Activated CD4-positive, CD25-positive, alpha-beta regulatory T cell treated with anti-CD3 and anti-CD28 coated beads, Interleukin-2, amount 50 U/mL, for 24 hours (primary cell): ENCODE data around the gene SMPD3.
A peak's percentile ranks its signal among the peaks of the same experiment; 100 is the strongest.
"Not testable (repeated sequence)": the region's sequence is repeated elsewhere in the genome, so short reads cannot be mapped to it uniquely, and the experiment has no call there.

ENCODE experiments used
- ATAC-seq, 2 donors: fragments of 150-1000 bp; cut with Tn5 transposase; one replicate each; pipeline ENCODE4 v1.10.0; 2021; ENCODE audit warnings: mild to moderate bottlenecking in 1 of 2, moderate library complexity in 1 of 2

SMPD3 gene

GRCh38 chr16:68448360-68448970 lies at the start of gene SMPD3:
TSS of gene SMPD3 (minus strand) at chr16:68448508. CDS start at chr16:68372181, 76,327 bp downstream.
- ATAC-seq = peak; percentile 98 to 99

- ATAC-seq = no peak
These were observed 48.4 kb upstream of the SMPD3 start for GRCh38 chr16:68496689-68497088.

GRCh38 chr16:68494261-68494660 lies 46.0 kb upstream of the SMPD3 start:
- not testable (repeated sequence) for ATAC-seq

- no peak for ATAC-seq
These were observed 45.2 kb upstream of the SMPD3 start for GRCh38 chr16:68493412-68494070.

- ATAC-seq = no peak
These were observed 44.5 kb upstream of the SMPD3 start for GRCh38 chr16:68492543-68493411.

GRCh38 chr16:68492151-68492542 lies 43.8 kb upstream of the SMPD3 start:
- ATAC-seq = no peak

- ATAC-seq = no peak
These were observed 43.3 kb upstream of the SMPD3 start for GRCh38 chr16:68491576-68491950.

- ATAC-seq = no peak
These were observed 42.7 kb upstream of the SMPD3 start for GRCh38 chr16:68490829-68491575.

GRCh38 chr16:68490358-68490757 lies 42.0 kb upstream of the SMPD3 start:
- no peak for ATAC-seq

GRCh38 chr16:68488554-68488953 lies 40.2 kb upstream of the SMPD3 start:
- no peak for ATAC-seq

GRCh38 chr16:68487669-68488068 lies 39.4 kb upstream of the SMPD3 start:
- no peak for ATAC-seq

- ATAC-seq = no peak
These were observed 38.9 kb upstream of the SMPD3 start for GRCh38 chr16:68487203-68487514.

GRCh38 chr16:68486502-68487202 lies 38.3 kb upstream of the SMPD3 start:
- ATAC-seq = no peak

GRCh38 chr16:68481636-68482035 lies 33.3 kb upstream of the SMPD3 start:
- no peak for ATAC-seq

- no peak for ATAC-seq
These were observed 32.0 kb upstream of the SMPD3 start for GRCh38 chr16:68480084-68480995.

GRCh38 chr16:68479271-68479670 lies 31.0 kb upstream of the SMPD3 start:
- no peak for ATAC-seq

GRCh38 chr16:68478526-68479250 lies 30.4 kb upstream of the SMPD3 start:
- ATAC-seq = no peak

- ATAC-seq = no peak
These were observed 26.8 kb upstream of the SMPD3 start for GRCh38 chr16:68475071-68475470.

- no peak for ATAC-seq
These were observed 25.2 kb upstream of the SMPD3 start for GRCh38 chr16:68473358-68474070.

GRCh38 chr16:68472581-68472980 lies 24.3 kb upstream of the SMPD3 start:
- ATAC-seq = no peak
